MM.1S (cell line): ENCODE data around the gene FRMD3.

Experiments
- DNase-seq: peaks from one replicate; pipeline ENCODE4 v3.0.0-alpha.2; 2015
- H2AFZ ChIP-seq: fragments of 300-600 bp; sonication (generic); 2 replicates; pipeline ENCODE4 v1.6.0; 2016; ENCODE audit warnings: antibody characterized with exemption, low read length
- H3F3A ChIP-seq: fragments of 300-600 bp; sonication (generic); 2 replicates; pipeline ENCODE4 v1.6.1; 2016; ENCODE audit warnings: mild to moderate bottlenecking, antibody characterized with exemption, low read length, moderate library complexity, mixed read lengths; ENCODE audit not compliant: insufficient read depth
- H3K27ac ChIP-seq: fragments of 300-600 bp; sonication (generic); 2 replicates; pipeline ENCODE4 v1.5.1; 2016; ENCODE audit warnings: mild to moderate bottlenecking, low read length
- H3K27me3 ChIP-seq: fragments of 300-600 bp; sonication (generic); replicated peaks from 2 replicates; pipeline ENCODE4 v1.6.0; 2016; ENCODE audit warnings: low read length; ENCODE audit not compliant: insufficient read depth
- H3K36me3 ChIP-seq: fragments of 300-600 bp; sonication (generic); replicated peaks from 2 replicates; pipeline ENCODE4 v1.6.1; 2016; ENCODE audit warnings: mild to moderate bottlenecking, low read length, mixed read lengths; ENCODE audit not compliant: insufficient read depth
- H3K4me1 ChIP-seq: fragments of 300-600 bp; sonication (generic); 2 replicates; pipeline ENCODE4 v1.6.1; 2016; ENCODE audit warnings: low read length, mixed read lengths
- H3K4me2 ChIP-seq: fragments of 300-600 bp; sonication (generic); 2 replicates; pipeline ENCODE4 v1.6.0; 2016; ENCODE audit warnings: low read depth, low read length
- H3K4me3 ChIP-seq: fragments of 300-600 bp; sonication (generic); 2 replicates; pipeline ENCODE4 v1.5.1; 2016; ENCODE audit warnings: low read length, mixed read lengths
- H3K79me2 ChIP-seq: fragments of 300-600 bp; sonication (generic); 2 replicates; pipeline ENCODE4 v1.6.1; 2016; ENCODE audit warnings: mixed run types, low read length, mixed read lengths
- H3K9ac ChIP-seq: fragments of 300-600 bp; sonication (generic); 2 replicates; pipeline ENCODE4 v1.6.1; 2016; ENCODE audit warnings: low read length, mixed read lengths
- H3K9me2 ChIP-seq: fragments of 300-600 bp; sonication (generic); replicated peaks from 2 replicates; pipeline ENCODE4 v1.6.1; 2016; ENCODE audit warnings: mild to moderate bottlenecking, low read length, mixed read lengths; ENCODE audit not compliant: insufficient read depth
- H3K9me3 ChIP-seq: fragments of 300-600 bp; sonication (generic); replicated peaks from 2 replicates; pipeline ENCODE4 v1.6.1; 2016; ENCODE audit warnings: mild to moderate bottlenecking, low read length, mixed read lengths; ENCODE audit not compliant: insufficient read depth
- H4K20me1 ChIP-seq: fragments of 300-600 bp; sonication (generic); 2 replicates; pipeline ENCODE4 v1.6.1; 2016; ENCODE audit warnings: mild to moderate bottlenecking, low read length, moderate library complexity, mixed read lengths; ENCODE audit not compliant: insufficient read depth
- EZH2 ChIP-seq: fragments of 300-600 bp; sonication (generic); optimal IDR thresholded peaks from 2 replicates; pipeline ENCODE3; 2017; ENCODE audit warnings: low read depth, mild to moderate bottlenecking, antibody characterized with exemption, low read length, mixed read lengths
- EZH2phosphoT487 ChIP-seq: fragments of 300-600 bp; sonication (generic); IDR thresholded peaks from 2 replicates; pipeline ENCODE4 v1.6.1; 2018; ENCODE audit warnings: antibody characterized with exemption, low read length
- TF ChIP-seq, protein P1 (sequence below): fragments of 300-600 bp; sonication (generic); IDR thresholded peaks from 2 replicates; pipeline ENCODE4 v1.5.1; 2016; ENCODE audit warnings: antibody characterized with exemption, low read length, mixed read lengths

The FRMD3 gene

DNA sequence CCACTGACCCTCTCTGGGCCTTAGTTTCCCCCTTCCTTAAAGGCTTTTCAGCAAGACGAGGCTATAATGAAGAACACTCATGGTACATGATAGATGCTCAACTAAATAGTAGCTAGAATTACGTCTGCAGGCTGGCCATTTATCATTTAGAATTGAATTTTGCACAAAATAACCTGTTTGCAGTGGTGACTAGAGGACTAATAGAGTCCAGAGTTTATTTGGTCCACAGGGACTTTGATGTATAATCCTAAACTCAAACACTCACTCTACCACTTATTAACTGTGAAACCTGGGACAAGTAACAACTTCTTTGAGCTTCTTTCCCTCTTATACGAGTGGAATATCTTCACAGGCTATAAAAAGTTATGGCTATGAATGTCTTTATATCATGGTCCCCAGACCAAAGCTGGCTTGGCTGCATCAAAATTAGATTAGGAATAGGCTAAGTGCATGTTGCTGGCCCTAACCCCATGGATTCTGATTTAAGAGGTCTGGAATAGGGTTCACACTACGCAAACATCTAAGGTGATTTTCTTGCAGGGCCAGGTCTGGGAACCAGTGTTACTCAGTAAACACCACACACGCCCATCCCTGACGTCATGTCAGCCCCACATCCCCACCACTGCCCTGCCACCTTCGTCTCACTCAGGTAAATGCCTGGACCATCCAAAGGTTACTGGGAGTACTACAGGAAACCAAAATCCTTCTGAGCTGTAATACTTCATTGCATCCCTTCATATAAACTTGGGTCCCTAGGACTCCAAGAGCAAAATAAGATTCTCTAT is 150.6 kb downstream of the FRMD3 start:
- TF ChIP-seq EZH2 (no peak), EZH2phosphoT487 (no peak)
- H4K20me1 ChIP-seq = no peaks in the 10 kb centered on the region
- no peaks in the 10 kb centered on the region for H3F3A ChIP-seq
- H3K27me3 ChIP-seq = no peaks in the 10 kb centered on the region
- no peak overlapping the region for H2AFZ ChIP-seq
- no peak overlapping the region for H3K9ac ChIP-seq
- no peak for DNase-seq
- no peaks in the 10 kb centered on the region for H3K36me3 ChIP-seq
- no peaks in the 10 kb centered on the region for H3K9me2 ChIP-seq
- H3K9me3 ChIP-seq = no peaks in the 10 kb centered on the region
- no peak overlapping the region for H3K27ac ChIP-seq
- no peaks in the 10 kb centered on the region for H3K79me2 ChIP-seq
- no peak overlapping the region for H3K4me2 ChIP-seq
- H3K4me3 ChIP-seq = no peak overlapping the region
- no peaks in the 10 kb centered on the region for H3K4me1 ChIP-seq

DNA sequence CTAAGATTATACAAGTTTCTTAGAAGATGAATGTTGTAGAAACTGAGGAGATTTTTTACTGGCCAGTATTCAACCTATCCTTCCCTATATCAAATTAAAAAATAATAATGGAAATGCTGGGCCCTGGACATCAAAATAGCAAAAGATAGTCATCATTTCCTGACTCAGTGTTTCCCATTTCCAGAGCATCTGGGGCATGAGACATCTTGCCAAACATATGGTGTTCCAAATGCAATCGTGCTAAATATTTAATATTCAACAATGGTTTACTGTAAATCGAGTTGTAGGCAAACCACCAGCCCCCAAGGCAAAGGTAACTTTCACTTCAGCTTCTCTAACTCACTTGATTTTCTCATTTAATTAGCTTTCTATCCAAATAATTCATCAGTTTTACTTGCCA is 152.9 kb downstream of the FRMD3 start:
- no peaks in the 10 kb centered on the region for H3K4me1 ChIP-seq
- H3K36me3 ChIP-seq = no peaks in the 10 kb centered on the region
- no peak for DNase-seq
- H3K9me3 ChIP-seq = no peaks in the 10 kb centered on the region
- H2AFZ ChIP-seq = no peak overlapping the region
- H3F3A ChIP-seq = no peaks in the 10 kb centered on the region
- H3K27ac ChIP-seq = no peak overlapping the region
- no peak overlapping the region for H3K9ac ChIP-seq
- TF ChIP-seq EZH2 (no peak), EZH2phosphoT487 (no peak)
- TF ChIP-seq, protein P1, sequence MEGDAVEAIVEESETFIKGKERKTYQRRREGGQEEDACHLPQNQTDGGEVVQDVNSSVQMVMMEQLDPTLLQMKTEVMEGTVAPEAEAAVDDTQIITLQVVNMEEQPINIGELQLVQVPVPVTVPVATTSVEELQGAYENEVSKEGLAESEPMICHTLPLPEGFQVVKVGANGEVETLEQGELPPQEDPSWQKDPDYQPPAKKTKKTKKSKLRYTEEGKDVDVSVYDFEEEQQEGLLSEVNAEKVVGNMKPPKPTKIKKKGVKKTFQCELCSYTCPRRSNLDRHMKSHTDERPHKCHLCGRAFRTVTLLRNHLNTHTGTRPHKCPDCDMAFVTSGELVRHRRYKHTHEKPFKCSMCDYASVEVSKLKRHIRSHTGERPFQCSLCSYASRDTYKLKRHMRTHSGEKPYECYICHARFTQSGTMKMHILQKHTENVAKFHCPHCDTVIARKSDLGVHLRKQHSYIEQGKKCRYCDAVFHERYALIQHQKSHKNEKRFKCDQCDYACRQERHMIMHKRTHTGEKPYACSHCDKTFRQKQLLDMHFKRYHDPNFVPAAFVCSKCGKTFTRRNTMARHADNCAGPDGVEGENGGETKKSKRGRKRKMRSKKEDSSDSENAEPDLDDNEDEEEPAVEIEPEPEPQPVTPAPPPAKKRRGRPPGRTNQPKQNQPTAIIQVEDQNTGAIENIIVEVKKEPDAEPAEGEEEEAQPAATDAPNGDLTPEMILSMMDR = no peak
- no peaks in the 10 kb centered on the region for H3K27me3 ChIP-seq
- no peak overlapping the region for H3K4me3 ChIP-seq
- no peaks in the 10 kb centered on the region for H4K20me1 ChIP-seq
- H3K9me2 ChIP-seq = no peaks in the 10 kb centered on the region
- H3K79me2 ChIP-seq = no peaks in the 10 kb centered on the region
- no peak overlapping the region for H3K4me2 ChIP-seq

DNA sequence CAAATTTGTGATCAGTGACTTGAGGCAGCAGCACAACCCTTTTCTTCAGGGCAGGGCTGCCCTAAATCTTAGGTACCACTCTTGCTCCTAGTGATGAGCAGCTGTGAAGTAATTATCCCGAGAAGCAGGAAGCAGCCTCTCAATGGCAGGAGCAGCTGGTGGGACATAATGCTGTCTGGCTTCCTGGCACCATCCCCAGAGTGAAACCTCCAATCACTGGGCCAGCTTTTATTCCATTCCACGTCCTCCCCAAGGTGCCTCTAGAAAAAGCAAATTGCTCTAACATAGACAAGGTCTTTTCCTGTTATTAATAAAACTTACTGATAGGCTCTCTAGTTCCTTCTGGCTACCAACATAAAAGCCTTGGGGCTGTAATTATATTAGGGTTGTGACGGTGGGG is 154.0 kb downstream of the FRMD3 start:
- no peaks in the 10 kb centered on the region for H3F3A ChIP-seq
- H3K9ac ChIP-seq = no peak overlapping the region
- DNase-seq = no peak
- no peaks in the 10 kb centered on the region for H3K36me3 ChIP-seq
- no peaks in the 10 kb centered on the region for H3K79me2 ChIP-seq
- H3K27ac ChIP-seq = no peak overlapping the region
- no peak overlapping the region for H2AFZ ChIP-seq
- H4K20me1 ChIP-seq = no peaks in the 10 kb centered on the region
- H3K9me2 ChIP-seq = no peaks in the 10 kb centered on the region
- no peak for TF ChIP-seq EZH2
- TF ChIP-seq, protein P1 = no peak
- TF ChIP-seq EZH2phosphoT487 = no peak
- H3K27me3 ChIP-seq = no peaks in the 10 kb centered on the region
- no peak overlapping the region for H3K4me3 ChIP-seq
- no peaks in the 10 kb centered on the region for H3K4me1 ChIP-seq
- no peak overlapping the region for H3K4me2 ChIP-seq
- no peaks in the 10 kb centered on the region for H3K9me3 ChIP-seq

GRCh38 chr9:83383034-83383433 is 155.2 kb downstream of the FRMD3 start:
- no peaks in the 10 kb centered on the region for H3K4me1 ChIP-seq
- H2AFZ ChIP-seq = no peak overlapping the region
- no peak overlapping the region for H3K27ac ChIP-seq
- H3F3A ChIP-seq = no peaks in the 10 kb centered on the region
- no peak for TF ChIP-seq EZH2phosphoT487
- TF ChIP-seq EZH2 = no peak
- TF ChIP-seq, protein P1 = no peak
- no peak overlapping the region for H3K4me2 ChIP-seq
- no peaks in the 10 kb centered on the region for H3K9me3 ChIP-seq
- no peak overlapping the region for H3K4me3 ChIP-seq
- H3K79me2 ChIP-seq = no peaks in the 10 kb centered on the region
- H3K36me3 ChIP-seq = no peaks in the 10 kb centered on the region
- H3K9ac ChIP-seq = no peak overlapping the region
- no peaks in the 10 kb centered on the region for H3K9me2 ChIP-seq
- H3K27me3 ChIP-seq = no peaks in the 10 kb centered on the region
- no peak for DNase-seq
- H4K20me1 ChIP-seq = no peaks in the 10 kb centered on the region
